ENCODE results near the gene NAV2.

GRCh38 chr11:19779740-19780139 lies 67.1 kb downstream of the NAV2 start:
- TF ChIP-seq CTCF (IDR thresholded peaks at IDR 0.05; ENCODE audit: borderline replicate concordance, extremely low read depth, low read length, poor library complexity, severe bottlenecking) (no peak), EZH2 (IDR thresholded peaks at IDR 0.05; ENCODE audit: borderline replicate concordance, low read depth, low read length, severe bottlenecking) (no peak)

Measured in DND-41 (cell line).